Liver (tissue), 9 donors: ENCODE measurements around the gene PSORS1C1. TPM values are rescaled to one million over a fixed set of nuclear protein-coding genes. Genes with fewer than 3 reads are reported as not detected.

Experiments
- DNase-seq: peaks from one replicate; pipeline ENCODE4 v3.0.0-alpha.2; 2017; ENCODE audit warnings: low spot score
- H3K27ac ChIP-seq, 2 donors: one replicate each; pipeline ENCODE4 v1.7.0; 2013; ENCODE audit warnings: inconsistent platforms in 2 of 2, low read length in 2 of 2, control low read depth in 1 of 2, low read depth in 1 of 2, mild to moderate bottlenecking in 1 of 2
- H3K27me3 ChIP-seq, 4 donors: one replicate each; pipeline versions ENCODE4 v1.6.1 to v1.7.0; 2013; ENCODE audit warnings: low read length in 3 of 4, inconsistent platforms in 1 of 4, mild to moderate bottlenecking in 1 of 4, moderate library complexity in 1 of 4; ENCODE audit not compliant: control insufficient read depth in 4 of 4, insufficient read depth in 4 of 4
- H3K36me3 ChIP-seq, 4 donors: one replicate each; pipeline versions ENCODE4 v1.6.1 to v1.7.0; 2013; ENCODE audit warnings: low read length in 3 of 4, mild to moderate bottlenecking in 3 of 4, low read depth in 1 of 4, moderate library complexity in 1 of 4; ENCODE audit not compliant: control insufficient read depth in 4 of 4, insufficient read depth in 3 of 4
- H3K4me1 ChIP-seq, 4 donors: one replicate each; pipeline versions ENCODE4 v1.6.1 to v1.7.0; 2013; ENCODE audit warnings: low read length in 3 of 4, mild to moderate bottlenecking in 3 of 4, moderate library complexity in 1 of 4; ENCODE audit not compliant: control insufficient read depth in 4 of 4, insufficient read depth in 4 of 4
- H3K4me3 ChIP-seq, 3 donors: one replicate each; pipeline versions ENCODE4 v1.6.1 to v1.7.0; 2013; ENCODE audit warnings: low read length in 3 of 3, control low read depth in 1 of 3, low read depth in 1 of 3, mild to moderate bottlenecking in 1 of 3
- H3K9ac ChIP-seq, 2 donors: one replicate each; pipeline ENCODE4 v1.7.0; 2013; ENCODE audit warnings: low read length in 2 of 2, mild to moderate bottlenecking in 2 of 2, moderate library complexity in 2 of 2, control low read depth in 1 of 2, low read depth in 1 of 2
- H3K9me3 ChIP-seq, 4 donors: one replicate each; pipeline versions ENCODE4 v1.6.1 to v1.7.0; 2013; ENCODE audit warnings: low read length in 3 of 4; ENCODE audit not compliant: control insufficient read depth in 4 of 4
- EGR1 ChIP-seq, 2 donors: IDR thresholded peaks; 2 replicates each; pipeline ENCODE4 v1.6.1; 2016 to 2018; ENCODE audit warnings: antibody characterized with exemption in 2 of 2, low read depth in 2 of 2
- FOXA1 ChIP-seq: IDR thresholded peaks from 2 replicates; pipeline ENCODE4 v1.6.1; 2016; ENCODE audit warnings: antibody characterized with exemption
- FOXA2 ChIP-seq: IDR thresholded peaks from 2 replicates; pipeline ENCODE4 v1.6.1; 2016; ENCODE audit warnings: antibody characterized with exemption
- GABPA ChIP-seq, 2 donors: IDR thresholded peaks in 1 of 2; conservative IDR thresholded peaks in 1 of 2; 2 replicates each; pipeline ENCODE4 v1.6.1; 2016; ENCODE audit warnings: antibody characterized with exemption in 2 of 2, mild to moderate bottlenecking in 1 of 2, moderate library complexity in 1 of 2
- HNF4A ChIP-seq, 2 donors: conservative IDR thresholded peaks; 2 replicates each; pipeline ENCODE4 v1.6.1; 2016; ENCODE audit warnings: antibody characterized with exemption in 2 of 2, mild to moderate bottlenecking in 2 of 2
- HNF4G ChIP-seq: IDR thresholded peaks from 2 replicates; pipeline ENCODE4 v1.6.1; 2016; ENCODE audit warnings: antibody characterized with exemption
- JUND ChIP-seq, 2 donors: IDR thresholded peaks; 2 replicates each; pipeline ENCODE4 v1.6.1; 2016; ENCODE audit warnings: antibody characterized with exemption in 2 of 2
- NR2F2 ChIP-seq: IDR thresholded peaks from 2 replicates; pipeline ENCODE4 v1.6.1; 2016; ENCODE audit warnings: antibody characterized with exemption
- RAD21 ChIP-seq, 2 donors: IDR thresholded peaks; 2 replicates each; pipeline ENCODE4 v1.6.1; 2016; ENCODE audit warnings: antibody characterized with exemption in 2 of 2, mild to moderate bottlenecking in 2 of 2
- RXRA ChIP-seq, 2 donors: IDR thresholded peaks; 2 replicates each; pipeline ENCODE4 v1.6.1; 2017 to 2018; ENCODE audit warnings: antibody characterized with exemption in 2 of 2, mild to moderate bottlenecking in 1 of 2
- SP1 ChIP-seq: IDR thresholded peaks from 2 replicates; pipeline ENCODE4 v1.6.1; 2018; ENCODE audit warnings: antibody characterized with exemption, mild to moderate bottlenecking
- TAF1 ChIP-seq: conservative IDR thresholded peaks from 2 replicates; pipeline ENCODE4 v1.6.1; 2016; ENCODE audit warnings: antibody characterized with exemption, mild to moderate bottlenecking
- YY1 ChIP-seq: IDR thresholded peaks from 2 replicates; pipeline ENCODE4 v1.6.1; 2016; ENCODE audit warnings: antibody characterized with exemption, mild to moderate bottlenecking
- WGBS: extraction: QIAGEN DNeasy Blood & Tissue Kit; methylation state at CpG from one replicate; pipeline ENCODE4 v1.1.7; 2013; 5-methylcytosine and 5-hydroxymethylcytosine counted together
- polyA plus RNA-seq, 2 donors: library from polyadenylated mRNA; stranded (reverse) in 1 of 2; unstranded in 1 of 2; fragments of 200-250 nt in 1 of 2; fragments of >200 nt in 1 of 2; fragmentation: Nextera tagmentation in 1 of 2; extraction: Ambion mirVana in 1 of 2; gene quantifications; one replicate each; pipeline versions ENCODE4 v1.2.1 to v1.2.3, GENCODE V29; 2013 to 2015
- total RNA-seq, 2 donors: library from RNA; depleted of rRNA; stranded (reverse); fragments of >200 nt; gene quantifications; one replicate each; pipeline ENCODE4 v1.2.3, GENCODE V29; 2014
- TF ChIP-seq, protein P1 (sequence below): fragments of 150-350 bp; IDR thresholded peaks from 2 replicates; pipeline ENCODE4 v1.5.1; 2017; ENCODE audit warnings: improper control_type of control experiment, low read depth, low read length; ENCODE audit not compliant: missing input control
- TF ChIP-seq, protein P2 (sequence below): IDR thresholded peaks from 2 replicates; pipeline ENCODE4 v1.6.1; 2016; ENCODE audit warnings: antibody characterized with exemption
- TF ChIP-seq, protein P3 (sequence below): IDR thresholded peaks from 2 replicates; pipeline ENCODE4 v1.6.1; 2016; ENCODE audit warnings: antibody characterized with exemption
- TF ChIP-seq, protein P4 (sequence below): IDR thresholded peaks from 2 replicates; pipeline ENCODE4 v1.6.1; 2016; ENCODE audit warnings: antibody characterized with exemption
- TF ChIP-seq, protein P5 (sequence below): IDR thresholded peaks from 2 replicates; pipeline ENCODE4 v1.6.1; 2016; ENCODE audit warnings: antibody characterized with exemption, mild to moderate bottlenecking
- donor health status: healthy.
- donor health status: healthy.
- donor health status: healthy.
- donor health status: healthy.
- donor health status: healthy.

PSORS1C1 gene
- total and polyA plus RNA-seq, 4 donors: under 0.01 to 0.08 TPM; not detected in 2

GRCh38 chr6:31091680-31092079, 22.9 kb upstream of the PSORS1C1 start:
- Histone ChIP-seq H3K9ac (no peak overlapping the region), H3K27ac (no peak overlapping the region), H3K27me3 (no peaks in the 10 kb centered on the region), H3K4me3 (no peak overlapping the region), H3K9me3 (no peaks in the 10 kb centered on the region), H3K4me1 (peaks cover 0 to 1% (median 0%) of the 10 kb centered on the region in 4 donors), H3K36me3 (no peaks in the 10 kb centered on the region)
- 60% methylated on average over 3 of the region's 3 CpGs for WGBS
- no peak for DNase-seq
- TF ChIP-seq HNF4A (conservative IDR thresholded peaks at IDR 0.05) (no peak), JUND (IDR thresholded peaks at IDR 0.05) (no peak), EGR1 (IDR thresholded peaks at IDR 0.05; ENCODE audit: low read depth in 2 of 2) (no peak), RAD21 (IDR thresholded peaks at IDR 0.05) (no peak), GABPA (IDR thresholded peaks at IDR 0.05 in 1 of 2, conservative IDR thresholded peaks at IDR 0.05 in 1 of 2) (no peak), FOXA1 (no peak), RXRA (IDR thresholded peaks at IDR 0.05) (no peak), FOXA2 (no peak), YY1 (no peak), HNF4G (no peak), NR2F2 (no peak), SP1 (no peak)
- TF ChIP-seq, protein P1, sequence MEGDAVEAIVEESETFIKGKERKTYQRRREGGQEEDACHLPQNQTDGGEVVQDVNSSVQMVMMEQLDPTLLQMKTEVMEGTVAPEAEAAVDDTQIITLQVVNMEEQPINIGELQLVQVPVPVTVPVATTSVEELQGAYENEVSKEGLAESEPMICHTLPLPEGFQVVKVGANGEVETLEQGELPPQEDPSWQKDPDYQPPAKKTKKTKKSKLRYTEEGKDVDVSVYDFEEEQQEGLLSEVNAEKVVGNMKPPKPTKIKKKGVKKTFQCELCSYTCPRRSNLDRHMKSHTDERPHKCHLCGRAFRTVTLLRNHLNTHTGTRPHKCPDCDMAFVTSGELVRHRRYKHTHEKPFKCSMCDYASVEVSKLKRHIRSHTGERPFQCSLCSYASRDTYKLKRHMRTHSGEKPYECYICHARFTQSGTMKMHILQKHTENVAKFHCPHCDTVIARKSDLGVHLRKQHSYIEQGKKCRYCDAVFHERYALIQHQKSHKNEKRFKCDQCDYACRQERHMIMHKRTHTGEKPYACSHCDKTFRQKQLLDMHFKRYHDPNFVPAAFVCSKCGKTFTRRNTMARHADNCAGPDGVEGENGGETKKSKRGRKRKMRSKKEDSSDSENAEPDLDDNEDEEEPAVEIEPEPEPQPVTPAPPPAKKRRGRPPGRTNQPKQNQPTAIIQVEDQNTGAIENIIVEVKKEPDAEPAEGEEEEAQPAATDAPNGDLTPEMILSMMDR: no peak
- TF ChIP-seq, protein P2, sequence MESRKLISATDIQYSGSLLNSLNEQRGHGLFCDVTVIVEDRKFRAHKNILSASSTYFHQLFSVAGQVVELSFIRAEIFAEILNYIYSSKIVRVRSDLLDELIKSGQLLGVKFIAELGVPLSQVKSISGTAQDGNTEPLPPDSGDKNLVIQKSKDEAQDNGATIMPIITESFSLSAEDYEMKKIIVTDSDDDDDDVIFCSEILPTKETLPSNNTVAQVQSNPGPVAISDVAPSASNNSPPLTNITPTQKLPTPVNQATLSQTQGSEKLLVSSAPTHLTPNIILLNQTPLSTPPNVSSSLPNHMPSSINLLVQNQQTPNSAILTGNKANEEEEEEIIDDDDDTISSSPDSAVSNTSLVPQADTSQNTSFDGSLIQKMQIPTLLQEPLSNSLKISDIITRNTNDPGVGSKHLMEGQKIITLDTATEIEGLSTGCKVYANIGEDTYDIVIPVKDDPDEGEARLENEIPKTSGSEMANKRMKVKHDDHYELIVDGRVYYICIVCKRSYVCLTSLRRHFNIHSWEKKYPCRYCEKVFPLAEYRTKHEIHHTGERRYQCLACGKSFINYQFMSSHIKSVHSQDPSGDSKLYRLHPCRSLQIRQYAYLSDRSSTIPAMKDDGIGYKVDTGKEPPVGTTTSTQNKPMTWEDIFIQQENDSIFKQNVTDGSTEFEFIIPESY: no peak
- TF ChIP-seq, protein P3, sequence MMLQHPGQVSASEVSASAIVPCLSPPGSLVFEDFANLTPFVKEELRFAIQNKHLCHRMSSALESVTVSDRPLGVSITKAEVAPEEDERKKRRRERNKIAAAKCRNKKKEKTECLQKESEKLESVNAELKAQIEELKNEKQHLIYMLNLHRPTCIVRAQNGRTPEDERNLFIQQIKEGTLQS: no peak
- TF ChIP-seq, protein P4, sequence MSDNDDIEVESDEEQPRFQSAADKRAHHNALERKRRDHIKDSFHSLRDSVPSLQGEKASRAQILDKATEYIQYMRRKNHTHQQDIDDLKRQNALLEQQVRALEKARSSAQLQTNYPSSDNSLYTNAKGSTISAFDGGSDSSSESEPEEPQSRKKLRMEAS: no peak
- TF ChIP-seq, protein P5, sequence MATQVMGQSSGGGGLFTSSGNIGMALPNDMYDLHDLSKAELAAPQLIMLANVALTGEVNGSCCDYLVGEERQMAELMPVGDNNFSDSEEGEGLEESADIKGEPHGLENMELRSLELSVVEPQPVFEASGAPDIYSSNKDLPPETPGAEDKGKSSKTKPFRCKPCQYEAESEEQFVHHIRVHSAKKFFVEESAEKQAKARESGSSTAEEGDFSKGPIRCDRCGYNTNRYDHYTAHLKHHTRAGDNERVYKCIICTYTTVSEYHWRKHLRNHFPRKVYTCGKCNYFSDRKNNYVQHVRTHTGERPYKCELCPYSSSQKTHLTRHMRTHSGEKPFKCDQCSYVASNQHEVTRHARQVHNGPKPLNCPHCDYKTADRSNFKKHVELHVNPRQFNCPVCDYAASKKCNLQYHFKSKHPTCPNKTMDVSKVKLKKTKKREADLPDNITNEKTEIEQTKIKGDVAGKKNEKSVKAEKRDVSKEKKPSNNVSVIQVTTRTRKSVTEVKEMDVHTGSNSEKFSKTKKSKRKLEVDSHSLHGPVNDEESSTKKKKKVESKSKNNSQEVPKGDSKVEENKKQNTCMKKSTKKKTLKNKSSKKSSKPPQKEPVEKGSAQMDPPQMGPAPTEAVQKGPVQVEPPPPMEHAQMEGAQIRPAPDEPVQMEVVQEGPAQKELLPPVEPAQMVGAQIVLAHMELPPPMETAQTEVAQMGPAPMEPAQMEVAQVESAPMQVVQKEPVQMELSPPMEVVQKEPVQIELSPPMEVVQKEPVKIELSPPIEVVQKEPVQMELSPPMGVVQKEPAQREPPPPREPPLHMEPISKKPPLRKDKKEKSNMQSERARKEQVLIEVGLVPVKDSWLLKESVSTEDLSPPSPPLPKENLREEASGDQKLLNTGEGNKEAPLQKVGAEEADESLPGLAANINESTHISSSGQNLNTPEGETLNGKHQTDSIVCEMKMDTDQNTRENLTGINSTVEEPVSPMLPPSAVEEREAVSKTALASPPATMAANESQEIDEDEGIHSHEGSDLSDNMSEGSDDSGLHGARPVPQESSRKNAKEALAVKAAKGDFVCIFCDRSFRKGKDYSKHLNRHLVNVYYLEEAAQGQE: no peak

DNA sequence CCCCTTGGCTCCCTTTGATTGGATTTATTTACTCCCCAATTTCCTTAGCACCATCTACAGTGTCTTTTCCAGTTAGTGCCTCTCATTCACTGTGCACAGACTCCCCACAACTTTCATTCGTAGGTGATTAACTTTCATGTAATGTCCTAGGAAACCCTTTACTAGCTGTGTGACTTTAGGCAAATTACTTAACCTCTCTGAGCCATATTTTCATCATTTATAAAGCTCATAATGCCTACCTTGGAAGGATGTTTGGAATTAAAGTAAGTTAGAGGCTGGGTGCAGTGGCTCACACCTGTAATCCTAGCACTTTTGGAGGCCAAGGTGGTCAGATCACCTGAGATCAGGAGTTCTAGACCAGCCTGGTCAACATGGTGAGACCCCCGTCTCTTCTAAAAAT, 22.4 kb upstream of the PSORS1C1 start:
- no peaks in the 10 kb centered on the region for H3K4me1 ChIP-seq
- H3K9ac ChIP-seq: no peak overlapping the region
- H3K4me3 ChIP-seq: no peak overlapping the region
- no peaks in the 10 kb centered on the region for H3K9me3 ChIP-seq
- no peak overlapping the region for H3K27ac ChIP-seq
- H3K27me3 ChIP-seq: no peaks in the 10 kb centered on the region
- 84% methylated on average over 2 of the region's 2 CpGs for WGBS
- no peak for DNase-seq
- no peaks in the 10 kb centered on the region for H3K36me3 ChIP-seq
- TF ChIP-seq GABPA (IDR thresholded peaks at IDR 0.05 in 1 of 2, conservative IDR thresholded peaks at IDR 0.05 in 1 of 2) (no peak), FOXA2 (no peak), TAF1 (no peak), HNF4G (no peak), RXRA (IDR thresholded peaks at IDR 0.05) (no peak), YY1 (no peak)
- TF ChIP-seq, protein P3: no peak
- TF ChIP-seq, protein P1: no peak
- TF ChIP-seq, protein P5: no peak
